Sciatic nerve (tissue), 2 donors: ENCODE results near the gene THRSP. TPM values are rescaled to one million over a fixed set of nuclear protein-coding genes. Genes with fewer than 3 reads are reported as not detected.
A peak's percentile ranks its signal among the peaks of the same experiment; 100 is the strongest.
"Not testable (repeated sequence)": the region's sequence is repeated elsewhere in the genome, so short reads cannot be mapped to it uniquely, and the experiment has no call there.

ENCODE experiments used
- ATAC-seq: fragments of 200-7000 bp; cut with Tn5 transposase; one replicate; pipeline ENCODE4 v1.9.1; 2020; ENCODE audit warnings: mild to moderate bottlenecking, moderate library complexity
- DNase-seq: peaks from one replicate; pipeline ENCODE4 v3.0.0-alpha.2; 2020; ENCODE audit warnings: low spot score
- intact Hi-C: fragments of 100-400 bp; cut with DNase I; formaldehyde crosslinking; loops from one replicate; pipeline ENCODE4 v1.14.2; 2022
- total RNA-seq: library from RNA; stranded (reverse); fragmentation: NEBNext Ultra II Directional; extraction: Animal tissue kit (Norgen Biotek cat#: 25700); gene quantifications from one replicate; pipeline ENCODE4 v1.2.1, GENCODE V29; 2021
- donor health status: DM: no; HTN: no; CAD: no.
- donor health status: DM: no; HTN: no; CAD: no.

The THRSP gene, protein sequence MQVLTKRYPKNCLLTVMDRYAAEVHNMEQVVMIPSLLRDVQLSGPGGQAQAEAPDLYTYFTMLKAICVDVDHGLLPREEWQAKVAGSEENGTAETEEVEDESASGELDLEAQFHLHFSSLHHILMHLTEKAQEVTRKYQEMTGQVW
- total RNA-seq = 39.4 TPM

DNA sequence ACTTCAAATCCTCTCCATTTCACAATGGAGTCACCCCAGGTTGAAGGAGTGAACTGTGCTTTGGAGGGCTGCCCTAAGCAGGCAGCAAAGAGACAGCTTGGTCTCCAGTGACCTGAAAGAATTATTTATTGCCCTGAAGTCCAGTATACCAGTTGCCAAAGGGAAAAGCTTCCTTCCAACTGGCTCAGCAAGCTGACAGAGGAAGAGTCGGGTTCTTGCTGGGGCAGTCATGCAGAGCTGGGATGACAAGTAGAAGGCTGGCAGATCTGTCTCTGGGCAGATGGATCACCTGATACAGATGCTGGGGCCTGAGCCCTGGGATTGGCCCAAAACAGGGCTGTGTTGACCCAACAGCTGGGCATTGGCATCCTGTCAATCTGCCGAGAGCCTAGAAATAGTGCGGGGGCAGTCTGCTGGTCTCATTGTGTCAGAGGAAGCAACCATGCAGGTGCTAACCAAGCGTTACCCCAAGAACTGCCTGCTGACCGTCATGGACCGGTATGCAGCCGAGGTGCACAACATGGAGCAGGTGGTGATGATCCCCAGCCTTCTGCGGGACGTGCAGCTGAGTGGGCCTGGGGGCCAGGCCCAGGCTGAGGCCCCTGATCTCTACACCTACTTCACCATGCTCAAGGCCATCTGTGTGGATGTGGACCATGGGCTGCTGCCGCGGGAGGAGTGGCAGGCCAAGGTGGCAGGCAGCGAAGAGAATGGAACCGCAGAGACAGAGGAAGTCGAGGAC, at the start of gene THRSP:
Gene THRSP, plus strand, starts transcription at position 422 of the 742 bp plus-strand sequence. Its CDS starts 21 bp downstream, at position 443.
- ATAC-seq (peak; percentile 58), DNase-seq (no peak)
- intact Hi-C loops = no loop called here

DNA sequence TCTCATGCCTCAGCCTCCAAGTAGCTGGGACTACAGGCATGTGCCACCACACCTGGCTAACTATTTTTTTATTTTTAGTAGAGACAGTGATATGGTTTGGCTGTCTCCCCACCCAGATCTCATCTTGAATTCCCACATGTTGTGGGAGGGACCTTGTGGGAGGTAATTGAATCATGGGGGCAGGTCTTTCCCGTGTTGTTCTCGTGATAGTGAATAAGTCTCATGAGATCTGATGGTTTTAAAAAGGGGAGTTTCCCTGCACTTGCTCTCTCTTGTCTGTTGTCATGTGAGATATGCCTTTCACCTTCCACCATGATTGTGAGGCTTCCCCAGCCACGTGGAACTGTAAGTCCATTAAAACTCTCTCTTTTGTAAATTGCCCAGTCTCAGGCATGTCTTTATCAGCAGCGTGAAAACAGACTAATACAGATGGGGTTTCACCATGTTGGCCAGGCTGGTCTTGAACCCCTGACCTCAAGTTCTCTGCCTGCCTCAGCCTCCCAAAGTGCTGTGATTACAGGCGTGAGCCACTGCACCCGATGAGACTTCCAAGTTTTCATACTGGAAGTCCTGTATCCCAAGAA, 48.6 kb upstream of the THRSP start:
- DNase-seq, intact Hi-C loops, ATAC-seq: not testable (repeated sequence)

DNA sequence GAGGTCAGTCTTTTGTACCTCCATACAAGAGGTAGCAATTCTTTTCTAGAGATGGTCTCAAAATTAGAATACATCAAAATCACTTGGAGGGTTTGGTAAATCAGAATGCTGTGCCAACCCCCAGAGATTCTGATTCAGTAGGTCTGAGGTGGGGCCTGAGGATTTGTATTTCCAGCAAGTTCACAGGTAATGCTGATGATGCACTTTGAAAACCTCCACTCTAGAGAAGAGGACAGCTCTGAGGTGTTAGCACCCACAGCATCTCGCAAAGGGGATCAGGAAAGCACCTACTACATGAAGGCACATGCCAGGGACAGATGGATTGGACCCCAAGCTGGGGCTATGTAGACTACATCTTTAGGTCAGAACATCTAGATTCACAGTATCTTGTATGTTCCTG, 47.8 kb upstream of the THRSP start:
- DNase-seq (no peak), ATAC-seq (no peak)
- intact Hi-C loops = no loop called here

DNA sequence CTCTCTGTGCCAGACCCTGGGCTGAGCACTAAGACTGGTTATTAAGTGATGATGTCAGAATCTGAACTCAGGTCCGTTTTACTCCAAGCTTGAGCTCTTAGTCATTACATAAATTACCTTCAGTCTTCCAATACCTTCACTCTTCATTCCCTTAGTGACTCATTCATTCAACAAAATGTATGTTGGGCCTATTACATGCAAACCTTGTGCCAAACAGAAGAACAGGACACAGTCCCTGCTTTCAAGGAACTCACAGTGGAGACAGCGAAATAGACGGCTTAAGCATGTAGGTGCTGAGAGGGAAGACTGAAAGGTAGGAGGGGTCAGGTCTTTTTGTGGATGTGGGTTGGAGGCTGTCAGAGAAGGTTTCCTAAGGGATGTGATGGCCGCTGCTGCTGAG, 43.9 kb upstream of the THRSP start:
- ATAC-seq = no peak
- intact Hi-C loops = no loop called here
- DNase-seq = no peak

DNA sequence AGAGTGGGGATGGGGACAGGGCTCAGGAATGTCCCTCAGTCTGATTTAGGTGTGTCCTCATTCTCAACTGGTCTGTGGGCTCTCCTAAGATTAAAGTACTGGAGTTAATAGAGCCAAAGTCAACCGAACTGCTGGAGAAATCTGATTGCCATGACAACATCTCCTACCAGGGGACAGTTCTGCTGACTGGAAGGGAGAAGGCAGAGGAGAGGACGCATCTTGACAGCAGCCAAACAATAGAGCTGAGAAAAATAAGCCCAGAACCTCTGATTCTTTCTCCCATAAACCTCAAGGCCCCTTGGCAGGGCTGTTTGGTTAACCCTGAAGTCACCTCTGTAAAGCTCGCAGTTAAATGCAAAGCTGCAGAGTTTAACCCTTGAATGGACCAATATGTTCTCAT, 43.4 kb upstream of the THRSP start:
- intact Hi-C loops = no loop called here
- no peak for DNase-seq
- ATAC-seq = no peak

DNA sequence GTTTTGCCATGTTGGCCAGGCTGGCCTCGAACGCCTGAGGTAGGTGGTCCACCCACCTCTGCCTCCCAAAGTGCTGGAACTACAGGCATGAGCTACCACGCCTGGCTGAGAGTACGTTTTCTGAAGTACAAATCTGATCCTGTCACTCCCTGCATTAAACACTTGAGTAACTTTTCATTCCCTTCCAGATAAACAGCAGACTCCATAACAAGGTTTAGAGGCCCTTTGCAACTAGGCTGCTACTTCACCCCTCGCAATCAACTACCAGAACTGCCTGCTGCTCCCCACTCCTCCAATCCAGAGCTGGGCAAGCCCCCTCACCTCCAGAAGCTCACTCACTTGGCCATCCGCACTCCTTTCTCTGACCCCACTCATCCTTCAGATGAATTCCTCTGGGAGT, 42.0 kb upstream of the THRSP start:
- ATAC-seq = no peak
- intact Hi-C loops = no loop called here
- DNase-seq = no peak

DNA sequence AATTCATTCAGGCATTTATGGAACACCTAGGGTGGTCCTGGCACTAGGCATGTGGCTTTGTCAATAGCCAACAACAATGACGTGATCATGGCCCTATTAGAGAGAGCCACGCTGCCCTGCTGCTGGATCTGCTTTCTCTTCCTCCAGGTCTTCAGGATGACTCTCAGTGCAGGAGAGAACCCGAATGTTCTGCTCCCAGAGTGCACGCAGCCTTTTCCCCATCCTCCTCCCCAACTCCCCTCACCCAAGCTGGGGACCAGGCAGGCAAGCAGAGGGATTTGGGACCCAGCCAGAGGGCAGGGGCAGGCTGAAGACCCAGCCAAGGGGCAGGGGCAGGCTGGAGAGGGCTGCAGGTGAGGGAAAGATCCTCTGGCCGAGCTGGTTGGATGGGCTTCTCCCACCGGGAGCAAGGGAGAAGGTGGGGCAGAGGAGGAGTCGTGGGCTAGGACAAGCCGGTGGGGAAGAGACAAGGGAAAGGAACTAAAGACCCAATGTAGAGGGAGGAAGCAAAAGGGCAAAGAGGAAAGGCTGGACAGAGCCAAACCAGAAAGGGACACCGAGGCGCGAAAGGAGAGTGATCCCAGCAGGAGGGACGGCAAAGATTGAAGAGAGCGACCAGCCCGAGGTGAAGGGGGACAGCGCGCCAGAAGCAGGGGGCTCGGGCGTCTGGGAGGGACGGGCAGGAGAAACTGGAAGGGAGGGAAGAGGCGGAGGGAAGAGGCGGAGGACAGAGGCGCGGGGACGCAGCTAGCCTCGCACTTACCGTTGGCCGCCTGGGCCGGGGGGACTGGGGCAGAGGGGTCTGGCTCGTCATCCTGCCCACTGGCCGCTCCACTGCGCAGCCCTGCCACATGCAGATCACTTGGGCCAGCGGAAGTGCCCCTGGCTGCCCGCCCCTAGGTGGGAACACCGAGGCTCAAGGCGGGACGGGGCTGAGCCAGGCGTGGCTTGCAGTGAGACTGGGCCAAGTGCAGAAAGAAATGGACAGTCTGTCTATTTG, 41.0 kb upstream of the THRSP start, which contains the start of gene KCTD14:
Gene KCTD14, minus strand, starts transcription at position 880 of the 1,000 bp plus-strand sequence. Its CDS starts 27 bp downstream, at position 853.
- intact Hi-C loops = no loop called here
- peak; percentile 64 for DNase-seq
- ATAC-seq = peak; percentile 94

DNA sequence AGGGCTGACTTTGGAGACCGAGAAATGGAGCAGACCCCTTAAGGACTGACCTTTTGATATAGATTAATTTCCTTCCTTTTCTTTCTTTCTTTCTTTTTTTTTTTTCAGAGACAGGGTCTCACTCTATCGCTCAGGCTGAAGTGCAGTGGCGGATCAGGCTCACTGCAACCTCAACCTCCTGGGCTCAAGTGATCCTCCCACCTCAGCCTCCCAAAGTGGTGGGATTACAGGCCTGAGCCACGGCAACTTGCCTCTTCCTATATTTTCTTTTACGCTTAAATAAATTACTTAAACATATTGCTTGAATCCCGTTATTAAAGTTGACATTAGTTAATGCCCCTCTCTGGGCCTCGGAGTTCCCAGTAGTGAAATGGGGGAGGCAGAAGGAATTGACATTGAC, 40.2 kb upstream of the THRSP start:
- no peak for ATAC-seq
- DNase-seq = no peak
- intact Hi-C loops = no loop called here

DNA sequence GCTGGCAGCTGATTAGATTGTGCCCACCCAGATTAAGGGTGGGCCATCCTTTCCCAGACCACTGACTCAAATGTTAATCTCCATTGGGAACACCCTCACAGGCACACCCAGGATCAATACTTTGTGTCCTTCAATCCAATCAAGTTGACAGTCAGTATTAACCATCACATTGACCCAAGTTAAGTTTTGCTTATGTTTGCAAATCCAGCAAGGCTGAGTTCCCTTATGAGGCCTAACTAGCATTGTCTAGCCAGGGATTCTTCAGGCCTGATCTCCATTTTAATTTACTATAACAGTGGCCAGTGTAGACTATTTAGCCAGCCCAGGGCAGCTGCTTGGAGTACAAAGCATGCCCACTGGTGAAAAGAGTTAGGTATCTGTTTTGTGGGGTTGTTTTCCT, 38.3 kb upstream of the THRSP start:
- ATAC-seq = no peak
- DNase-seq = no peak
- intact Hi-C loops = no loop called here

DNA sequence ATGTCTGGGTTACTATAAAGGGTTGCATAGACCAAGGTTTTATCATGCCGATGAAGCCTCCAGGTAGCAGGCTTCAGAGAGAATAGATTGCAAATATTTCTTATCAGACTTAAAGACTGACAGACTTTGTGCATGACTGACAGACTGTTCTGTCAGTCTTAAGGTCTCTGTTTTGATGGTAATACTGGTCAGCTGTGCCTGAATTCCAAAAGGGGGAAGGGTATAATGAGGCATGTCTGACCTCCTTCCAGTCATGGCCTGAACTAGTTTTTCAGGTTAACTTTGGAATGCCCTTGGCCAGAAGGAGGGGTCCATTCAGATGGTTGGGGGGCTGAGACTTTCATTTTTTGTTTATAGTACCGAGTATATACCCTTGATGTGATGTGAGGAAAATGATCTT, 35.9 kb upstream of the THRSP start:
- ATAC-seq (no peak), DNase-seq (no peak)
- intact Hi-C loops = no loop called here

DNA sequence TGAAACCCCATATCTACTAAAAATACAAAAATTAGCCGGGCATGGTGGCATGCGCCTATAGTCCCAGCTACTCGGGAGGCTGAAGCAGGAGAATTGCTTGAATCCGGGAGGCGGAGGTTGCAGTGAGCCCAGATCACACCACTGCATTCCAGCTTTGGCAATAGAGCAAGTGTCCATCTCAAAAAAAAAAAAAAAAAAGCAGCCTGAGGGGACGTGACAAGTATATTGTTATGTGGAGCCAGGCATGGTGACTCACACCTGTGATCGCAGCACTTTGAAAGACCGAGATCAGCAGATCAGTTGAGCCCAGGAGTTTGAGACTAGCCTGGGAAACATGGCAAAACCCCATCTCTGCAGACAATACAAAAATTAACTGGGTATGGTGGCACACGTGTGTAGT, 35.2 kb upstream of the THRSP start:
- ATAC-seq, intact Hi-C loops, DNase-seq: not testable (repeated sequence)

DNA sequence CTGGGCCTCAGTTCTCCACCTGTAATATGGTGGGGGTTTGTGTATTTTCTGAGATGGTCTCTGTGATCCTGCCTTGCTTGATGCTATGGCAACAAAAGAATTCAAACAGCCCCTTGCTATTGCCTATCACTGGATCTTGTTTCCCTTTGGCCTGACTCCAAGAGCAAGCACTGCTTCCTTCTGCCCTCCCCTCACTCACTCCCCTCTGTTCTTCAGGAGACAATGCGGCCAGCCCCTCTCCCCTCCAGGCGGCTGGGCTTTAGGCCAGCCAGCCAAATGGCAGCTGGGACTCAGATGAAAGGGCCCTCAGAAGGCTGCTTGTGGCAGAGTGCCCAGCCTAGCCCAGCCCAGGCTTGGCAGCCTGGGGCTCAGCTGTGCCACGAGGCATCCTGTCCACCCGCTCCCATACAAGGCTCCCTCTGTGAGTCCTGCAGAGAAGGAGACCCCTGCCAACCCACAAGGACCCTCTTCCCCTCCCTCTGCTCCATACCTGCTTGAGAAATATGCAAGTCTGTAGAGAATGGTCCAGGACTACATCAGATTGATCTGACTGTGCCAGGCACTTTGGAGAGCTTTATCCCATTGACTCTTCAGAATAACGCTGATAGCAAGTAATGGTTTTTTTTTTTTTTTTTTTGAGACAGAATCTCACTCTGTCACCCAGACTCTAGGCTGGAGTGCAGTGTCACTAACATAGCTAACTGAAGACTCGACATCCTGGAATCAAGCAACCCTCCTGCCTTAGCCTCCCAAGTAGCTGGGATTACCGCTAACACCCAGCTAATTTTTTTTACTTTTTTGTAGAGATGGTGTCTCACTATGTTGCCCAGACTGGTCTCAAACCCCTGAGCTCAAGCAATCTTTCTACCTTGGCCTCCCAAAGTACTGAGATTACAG, 33.0 kb upstream of the THRSP start:
- DNase-seq (peak; percentile 77), ATAC-seq (peak; percentile 91)
- intact Hi-C loops = no loop called here

DNA sequence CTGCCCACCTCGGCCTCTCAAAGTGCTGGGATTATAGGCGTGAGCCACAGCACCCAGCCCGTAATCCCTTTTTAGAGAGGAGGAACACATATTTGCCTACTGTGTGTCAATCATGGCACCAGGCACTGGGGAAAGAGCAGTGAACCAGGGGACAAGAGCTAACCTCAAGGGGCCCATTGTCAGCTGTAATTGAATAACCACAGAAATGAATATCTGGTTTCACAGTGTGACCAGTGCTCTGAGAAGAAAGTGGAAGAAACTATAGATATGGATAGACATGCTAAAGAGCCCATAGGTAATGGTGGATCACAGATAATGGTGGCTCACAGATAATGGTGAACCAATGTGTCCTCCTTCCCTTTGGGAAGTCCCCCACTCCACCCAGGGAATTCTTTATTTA, 32.0 kb upstream of the THRSP start:
- DNase-seq (no peak), ATAC-seq (no peak)
- intact Hi-C loops = no loop called here

DNA sequence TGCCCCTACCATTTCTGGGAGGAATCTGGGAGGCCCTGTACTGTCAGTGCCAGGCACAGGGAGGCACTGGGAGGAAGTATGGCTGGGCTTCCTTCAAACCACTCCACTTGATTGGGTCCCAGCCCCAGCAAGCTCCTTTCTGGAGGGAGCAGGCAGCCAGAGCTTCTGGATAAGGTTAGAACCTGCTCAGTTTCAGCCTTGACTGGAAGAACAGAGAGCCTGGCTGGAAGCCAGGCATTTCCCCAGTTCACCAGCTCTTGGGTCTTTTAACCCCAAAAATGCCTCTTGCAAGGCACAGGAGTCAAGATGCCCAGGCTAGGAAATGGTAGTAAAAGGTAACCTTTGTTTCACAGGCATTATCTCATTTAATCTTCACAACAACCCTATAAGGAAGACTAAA, 31.6 kb upstream of the THRSP start:
- DNase-seq (no peak), ATAC-seq (no peak)
- intact Hi-C loops = no loop called here

DNA sequence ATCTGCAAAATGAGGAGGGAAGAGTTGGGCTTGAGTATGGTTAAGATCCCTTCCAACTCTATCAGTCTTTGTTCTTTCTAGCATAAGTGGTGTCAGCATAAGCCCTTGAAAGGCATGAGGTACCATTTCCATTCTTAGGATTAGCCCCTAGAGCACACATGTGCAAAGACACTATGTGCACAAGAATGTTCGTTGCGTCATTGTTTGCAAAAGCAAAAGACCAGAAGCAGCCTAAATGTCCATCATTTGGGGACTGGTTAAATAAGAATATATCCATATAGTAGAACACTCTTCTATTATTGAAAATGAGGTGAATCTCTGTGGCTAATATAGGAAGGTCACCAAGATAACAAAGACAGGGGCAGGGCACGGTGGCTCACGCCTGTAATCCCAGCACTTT, 30.6 kb upstream of the THRSP start:
- intact Hi-C loops = no loop called here
- DNase-seq (no peak), ATAC-seq (no peak)

DNA sequence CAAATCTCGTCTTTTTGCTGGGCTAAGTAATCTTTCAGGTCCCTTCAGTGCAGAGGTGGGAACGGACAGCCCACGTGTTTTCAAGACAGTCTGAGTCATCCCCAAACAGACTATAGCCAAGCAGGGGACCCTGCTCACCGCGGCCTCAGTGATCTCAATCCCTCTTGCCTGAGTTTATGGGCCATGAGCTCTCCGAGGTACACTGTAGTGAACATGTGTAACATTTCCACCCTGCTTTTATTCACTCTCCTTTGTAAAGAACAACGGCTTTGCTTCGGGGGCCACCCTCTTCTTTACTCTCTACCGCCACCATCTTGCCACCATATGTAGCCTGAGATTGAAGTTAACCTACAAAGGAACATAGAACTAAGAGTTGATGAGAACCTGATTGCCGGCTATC, 29.0 kb upstream of the THRSP start:
- DNase-seq = no peak
- no peak for ATAC-seq
- intact Hi-C loops = no loop called here

DNA sequence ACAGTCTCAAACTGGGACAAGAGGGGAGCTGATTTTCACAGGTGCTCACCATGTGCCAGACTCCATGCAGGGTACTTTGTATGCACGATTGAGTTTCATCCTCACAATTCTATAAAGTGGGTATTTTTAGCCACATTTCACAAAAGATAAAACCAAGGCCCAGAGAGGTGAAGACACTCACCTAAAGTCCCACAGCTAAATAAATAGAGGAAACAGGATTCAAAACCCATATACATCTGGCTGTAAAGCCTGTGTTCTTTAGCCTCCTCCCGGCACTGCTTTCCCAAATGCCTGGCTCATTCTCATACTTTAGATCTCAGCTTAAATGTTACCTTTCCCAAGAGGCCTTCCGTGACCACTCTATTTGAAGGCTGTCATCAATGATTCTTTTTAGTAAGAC, 27.3 kb upstream of the THRSP start:
- DNase-seq = no peak
- ATAC-seq = no peak
- intact Hi-C loops = no loop called here

DNA sequence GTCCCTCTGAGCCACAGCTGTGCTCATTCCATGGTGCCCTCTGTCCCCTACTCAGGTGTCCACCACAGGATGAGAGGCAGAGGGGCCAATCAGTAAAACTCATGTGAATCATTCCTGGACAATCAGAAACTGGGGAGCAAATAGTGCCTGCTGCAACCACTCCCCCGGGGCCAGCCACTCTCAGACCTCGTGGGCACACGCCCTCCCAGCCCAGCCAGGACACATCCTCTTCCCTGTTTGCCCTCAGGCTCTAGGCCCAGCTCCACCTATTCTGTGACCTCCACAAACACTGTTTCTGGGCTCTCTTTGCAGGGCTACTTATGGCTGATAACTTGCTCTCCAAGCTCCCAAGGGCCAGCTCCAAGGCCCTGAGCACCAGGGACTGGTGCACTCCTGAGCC, 26.6 kb upstream of the THRSP start:
- ATAC-seq (no peak), DNase-seq (no peak)
- intact Hi-C loops = no loop called here
